MM.1S (cell line): ENCODE data around the gene TMTC2.

Experiments used
- DNase-seq: peaks from one replicate; pipeline ENCODE4 v3.0.0-alpha.2; 2015
- H2AFZ ChIP-seq: fragments of 300-600 bp; sonication (generic); 2 replicates; pipeline ENCODE4 v1.6.0; 2016; ENCODE audit warnings: antibody characterized with exemption, low read length
- H3F3A ChIP-seq: fragments of 300-600 bp; sonication (generic); 2 replicates; pipeline ENCODE4 v1.6.1; 2016; ENCODE audit warnings: mild to moderate bottlenecking, antibody characterized with exemption, low read length, moderate library complexity, mixed read lengths; ENCODE audit not compliant: insufficient read depth
- H3K27ac ChIP-seq: fragments of 300-600 bp; sonication (generic); 2 replicates; pipeline ENCODE4 v1.5.1; 2016; ENCODE audit warnings: mild to moderate bottlenecking, low read length
- H3K27me3 ChIP-seq: fragments of 300-600 bp; sonication (generic); replicated peaks from 2 replicates; pipeline ENCODE4 v1.6.0; 2016; ENCODE audit warnings: low read length; ENCODE audit not compliant: insufficient read depth
- H3K36me3 ChIP-seq: fragments of 300-600 bp; sonication (generic); replicated peaks from 2 replicates; pipeline ENCODE4 v1.6.1; 2016; ENCODE audit warnings: mild to moderate bottlenecking, low read length, mixed read lengths; ENCODE audit not compliant: insufficient read depth
- H3K4me1 ChIP-seq: fragments of 300-600 bp; sonication (generic); 2 replicates; pipeline ENCODE4 v1.6.1; 2016; ENCODE audit warnings: low read length, mixed read lengths
- H3K4me2 ChIP-seq: fragments of 300-600 bp; sonication (generic); 2 replicates; pipeline ENCODE4 v1.6.0; 2016; ENCODE audit warnings: low read depth, low read length
- H3K4me3 ChIP-seq: fragments of 300-600 bp; sonication (generic); 2 replicates; pipeline ENCODE4 v1.5.1; 2016; ENCODE audit warnings: low read length, mixed read lengths
- H3K79me2 ChIP-seq: fragments of 300-600 bp; sonication (generic); 2 replicates; pipeline ENCODE4 v1.6.1; 2016; ENCODE audit warnings: mixed run types, low read length, mixed read lengths
- H3K9ac ChIP-seq: fragments of 300-600 bp; sonication (generic); 2 replicates; pipeline ENCODE4 v1.6.1; 2016; ENCODE audit warnings: low read length, mixed read lengths
- H3K9me2 ChIP-seq: fragments of 300-600 bp; sonication (generic); replicated peaks from 2 replicates; pipeline ENCODE4 v1.6.1; 2016; ENCODE audit warnings: mild to moderate bottlenecking, low read length, mixed read lengths; ENCODE audit not compliant: insufficient read depth
- H3K9me3 ChIP-seq: fragments of 300-600 bp; sonication (generic); replicated peaks from 2 replicates; pipeline ENCODE4 v1.6.1; 2016; ENCODE audit warnings: mild to moderate bottlenecking, low read length, mixed read lengths; ENCODE audit not compliant: insufficient read depth
- H4K20me1 ChIP-seq: fragments of 300-600 bp; sonication (generic); 2 replicates; pipeline ENCODE4 v1.6.1; 2016; ENCODE audit warnings: mild to moderate bottlenecking, low read length, moderate library complexity, mixed read lengths; ENCODE audit not compliant: insufficient read depth
- CTCF ChIP-seq: fragments of 300-600 bp; sonication (generic); IDR thresholded peaks from 2 replicates; pipeline ENCODE4 v1.5.1; 2016; ENCODE audit warnings: antibody characterized with exemption, low read length, mixed read lengths
- EZH2 ChIP-seq: fragments of 300-600 bp; sonication (generic); optimal IDR thresholded peaks from 2 replicates; pipeline ENCODE3; 2017; ENCODE audit warnings: low read depth, mild to moderate bottlenecking, antibody characterized with exemption, low read length, mixed read lengths
- EZH2phosphoT487 ChIP-seq: fragments of 300-600 bp; sonication (generic); IDR thresholded peaks from 2 replicates; pipeline ENCODE4 v1.6.1; 2018; ENCODE audit warnings: antibody characterized with exemption, low read length

The TMTC2 gene

GRCh38 chr12:82685790-82686167 is 927 bp upstream of the TMTC2 start:
- H3K4me2 ChIP-seq: peak overlapping the region; percentile 89
- peak overlapping the region; percentile 73; the same call in 1 of the 2 replicates for H3K27ac ChIP-seq
- H2AFZ ChIP-seq: peak overlapping the region; percentile 85
- peak overlapping the region; percentile 81 for H3K4me3 ChIP-seq
- no peaks in the 10 kb centered on the region for H3K9me2 ChIP-seq
- H3K27me3 ChIP-seq: no peaks in the 10 kb centered on the region
- peaks cover 17% of the 10 kb centered on the region for H3K79me2 ChIP-seq
- 0 out of 2 replicates have a peak, but pooled peaks cover 5% of the 10 kb centered on the region for H3K4me1 ChIP-seq
- H3K9me3 ChIP-seq: no peaks in the 10 kb centered on the region
- H3F3A ChIP-seq: peaks cover 17% of the 10 kb centered on the region
- peak overlapping the region; percentile 63 for H3K9ac ChIP-seq
- no peaks in the 10 kb centered on the region for H4K20me1 ChIP-seq
- peak; percentile 96 for DNase-seq
- no peaks in the 10 kb centered on the region for H3K36me3 ChIP-seq
- no peak for TF ChIP-seq EZH2
- TF ChIP-seq CTCF: peak; percentile 87

GRCh38 chr12:82687021-82688011 is 610 bp downstream of the TMTC2 start:
- Histone ChIP-seq H2AFZ (peak overlapping the region; percentile 85), H3K9me2 (no peaks in the 10 kb centered on the region), H3K4me2 (peak overlapping the region; percentile 83), H3K9ac (peak overlapping the region; percentile 63), H3F3A (peaks cover 17% of the 10 kb centered on the region), H3K4me3 (peak overlapping the region; percentile 81), H3K36me3 (no peaks in the 10 kb centered on the region), H4K20me1 (no peaks in the 10 kb centered on the region), H3K4me1 (0 out of 2 replicates have a peak, but pooled peaks cover 5% of the 10 kb centered on the region), H3K79me2 (peaks cover 17% of the 10 kb centered on the region), H3K27me3 (no peaks in the 10 kb centered on the region), H3K9me3 (no peaks in the 10 kb centered on the region), H3K27ac (peak overlapping the region; percentile 73; the same call in 1 of the 2 replicates)
- TF ChIP-seq EZH2phosphoT487: no peak
- TF ChIP-seq EZH2: no peak
- TF ChIP-seq CTCF: no peak
- peak; percentile 85 for DNase-seq

GRCh38 chr12:82688035-82688501 is 1.4 kb downstream of the TMTC2 start:
- peak overlapping the region; percentile 73; the same call in 1 of the 2 replicates for H3K27ac ChIP-seq
- peak overlapping the region; percentile 85 for H2AFZ ChIP-seq
- TF ChIP-seq EZH2: no peak
- TF ChIP-seq CTCF: peak; percentile 28
- peak overlapping the region; percentile 63; the same call in 1 of the 2 replicates for H3K9ac ChIP-seq
- peaks cover 17% of the 10 kb centered on the region for H3K79me2 ChIP-seq
- no peaks in the 10 kb centered on the region for H3K36me3 ChIP-seq
- no peaks in the 10 kb centered on the region for H4K20me1 ChIP-seq
- H3K4me1 ChIP-seq: 0 out of 2 replicates have a peak, but pooled peaks cover 3% of the 10 kb centered on the region
- H3K4me3 ChIP-seq: peak overlapping the region; percentile 81
- H3K4me2 ChIP-seq: peak overlapping the region; percentile 83
- H3K9me3 ChIP-seq: no peaks in the 10 kb centered on the region
- H3K9me2 ChIP-seq: no peaks in the 10 kb centered on the region
- DNase-seq: peak; percentile 16
- H3F3A ChIP-seq: peaks cover 17% of the 10 kb centered on the region
- no peaks in the 10 kb centered on the region for H3K27me3 ChIP-seq
